Upper lobe of left lung (tissue), 6 donors: Measurements from ENCODE around the gene EMX1. TPM values are rescaled to one million over a fixed set of nuclear protein-coding genes. Genes with fewer than 3 reads are reported as not detected.
"Not testable (repeated sequence)": the region's sequence is repeated elsewhere in the genome, so short reads cannot be mapped to it uniquely, and the experiment has no call there.

Source experiments
- ATAC-seq, 2 donors: fragments of 200-7000 bp; cut with Tn5 transposase; one replicate each; pipeline ENCODE4 v1.9.1; 2022; ENCODE audit warnings: mild to moderate bottlenecking in 2 of 2, moderate library complexity in 2 of 2; ENCODE audit not compliant: low FRiP score in 2 of 2
- DNase-seq, 2 donors: peaks; one replicate each; pipeline ENCODE4 v3.0.0-alpha.2; 2019 to 2020
- H3K27ac ChIP-seq, 4 donors: fragments of 200-600 bp; sonication (generic); one replicate each; pipeline ENCODE4 v1.5.1; 2016 to 2019
- H3K27me3 ChIP-seq, 4 donors: fragments of 200-600 bp; sonication (generic); one replicate each; pipeline ENCODE4 v1.5.1; 2017 to 2019
- H3K36me3 ChIP-seq, 4 donors: fragments of 200-600 bp; sonication (generic); one replicate each; pipeline ENCODE4 v1.5.1; 2016 to 2019
- H3K4me1 ChIP-seq, 4 donors: fragments of 200-600 bp; sonication (generic); one replicate each; pipeline ENCODE4 v1.5.1; 2018 to 2019
- H3K4me3 ChIP-seq, 4 donors: fragments of 200-600 bp; sonication (generic); one replicate each; pipeline ENCODE4 v1.5.1; 2017 to 2019; ENCODE audit warnings: mild to moderate bottlenecking in 2 of 4, moderate library complexity in 1 of 4
- H3K9me3 ChIP-seq, 4 donors: fragments of 200-600 bp; sonication (generic); one replicate each; pipeline ENCODE4 v1.5.1; 2018 to 2019
- EP300 ChIP-seq, 4 donors: sonication (generic); formaldehyde crosslinking; IDR thresholded peaks; one replicate each; pipeline ENCODE4 v1.5.1; 2017; ENCODE audit warnings: antibody characterized with exemption in 4 of 4, control low read depth in 2 of 4
- POLR2A ChIP-seq, 4 donors: fragments of 450-650 bp; IDR thresholded peaks; one replicate each; pipeline ENCODE4 v1.5.1; 2016 to 2017; ENCODE audit warnings: antibody characterized with exemption in 4 of 4, mild to moderate bottlenecking in 2 of 4
- POLR2AphosphoS5 ChIP-seq, 2 donors: sonication (generic); formaldehyde crosslinking; IDR thresholded peaks; one replicate each; pipeline ENCODE4 v1.5.1; 2017; ENCODE audit warnings: antibody characterized with exemption in 2 of 2
- WGBS, 2 donors: methylation state at CpG; one replicate each; pipeline ENCODE4 v1.1.5; 2017 to 2018; 5-methylcytosine and 5-hydroxymethylcytosine counted together
- total RNA-seq, 6 donors: library from RNA; depleted of rRNA in 4 of 6; stranded (reverse); fragments of >200 nt in 4 of 6; gene quantifications; one replicate each; pipeline versions ENCODE4 v1.1.0 to v1.2.1, GENCODE V29; 2016 to 2021
- TF ChIP-seq, protein P1 (sequence below), 6 experiments: fragments of 450-650 bp in 4 of 6; fragments of 200-600 bp in 2 of 6; sonication (generic) in 2 of 6; IDR thresholded peaks; one replicate each; pipeline ENCODE4 v1.5.1; 2016 to 2019; ENCODE audit warnings: antibody characterized with exemption in 6 of 6
- donor health status: DM: no; HTN: no; CAD: no; lungs with moderate emphysema.
- donor health status: DM: no; HTN: yes; CAD: no; lungs with severe emphysema.

The EMX1 gene
- total RNA-seq, 6 donors from 2014 or later, result not detected

DNA sequence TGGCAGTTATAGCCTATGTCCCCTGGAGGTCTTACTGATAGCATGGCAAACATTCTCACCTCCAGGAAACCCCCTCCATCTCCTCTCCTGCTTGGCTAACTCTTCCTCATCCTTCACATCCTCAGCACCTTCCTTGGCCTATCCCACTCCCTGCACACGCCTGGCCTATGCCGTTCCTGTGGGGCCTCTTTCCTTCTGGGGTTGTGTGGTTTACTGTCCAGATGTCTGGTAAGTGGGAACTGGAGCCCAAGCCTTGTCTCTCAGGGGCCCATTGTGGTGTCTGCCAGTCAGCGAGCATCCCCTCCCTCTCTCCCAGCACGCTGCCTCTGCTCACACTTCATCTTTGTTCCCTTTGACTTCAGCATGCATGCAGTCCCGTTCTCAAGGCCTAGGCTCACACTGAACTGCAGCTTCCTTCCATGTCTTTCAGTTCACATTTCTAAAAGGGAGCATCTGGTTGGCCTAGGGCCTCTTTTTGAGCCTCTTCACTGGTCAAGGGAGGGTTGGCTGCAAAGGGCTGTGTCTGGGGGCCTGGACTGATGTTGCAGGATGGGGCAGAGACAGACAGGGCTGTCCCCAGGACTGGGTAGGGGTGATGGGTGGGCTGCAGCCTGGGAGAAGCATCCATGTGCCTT, 17.0 kb upstream of the EMX1 start:
- 82 to 88% methylated on average over 5 of the region's 5 CpGs for WGBS, 2 donors
- no peak for DNase-seq
- H3K36me3 ChIP-seq, result no peaks in the 10 kb centered on the region
- H3K4me3 ChIP-seq, result no peak overlapping the region
- TF ChIP-seq POLR2AphosphoS5 (IDR thresholded peaks at IDR 0.05) (no peak), EP300 (IDR thresholded peaks at IDR 0.05) (no peak), POLR2A (IDR thresholded peaks at IDR 0.05) (no peak)
- TF ChIP-seq, protein P1, sequence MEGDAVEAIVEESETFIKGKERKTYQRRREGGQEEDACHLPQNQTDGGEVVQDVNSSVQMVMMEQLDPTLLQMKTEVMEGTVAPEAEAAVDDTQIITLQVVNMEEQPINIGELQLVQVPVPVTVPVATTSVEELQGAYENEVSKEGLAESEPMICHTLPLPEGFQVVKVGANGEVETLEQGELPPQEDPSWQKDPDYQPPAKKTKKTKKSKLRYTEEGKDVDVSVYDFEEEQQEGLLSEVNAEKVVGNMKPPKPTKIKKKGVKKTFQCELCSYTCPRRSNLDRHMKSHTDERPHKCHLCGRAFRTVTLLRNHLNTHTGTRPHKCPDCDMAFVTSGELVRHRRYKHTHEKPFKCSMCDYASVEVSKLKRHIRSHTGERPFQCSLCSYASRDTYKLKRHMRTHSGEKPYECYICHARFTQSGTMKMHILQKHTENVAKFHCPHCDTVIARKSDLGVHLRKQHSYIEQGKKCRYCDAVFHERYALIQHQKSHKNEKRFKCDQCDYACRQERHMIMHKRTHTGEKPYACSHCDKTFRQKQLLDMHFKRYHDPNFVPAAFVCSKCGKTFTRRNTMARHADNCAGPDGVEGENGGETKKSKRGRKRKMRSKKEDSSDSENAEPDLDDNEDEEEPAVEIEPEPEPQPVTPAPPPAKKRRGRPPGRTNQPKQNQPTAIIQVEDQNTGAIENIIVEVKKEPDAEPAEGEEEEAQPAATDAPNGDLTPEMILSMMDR (IDR thresholded peaks at IDR 0.05), result no peak
- no peak overlapping the region for H3K27ac ChIP-seq
- no peak for ATAC-seq
- no peaks in the 10 kb centered on the region for H3K27me3 ChIP-seq
- peaks cover 4 to 12% (median 10%) of the 10 kb centered on the region in 4 donors for H3K4me1 ChIP-seq
- no peaks in the 10 kb centered on the region for H3K9me3 ChIP-seq

DNA sequence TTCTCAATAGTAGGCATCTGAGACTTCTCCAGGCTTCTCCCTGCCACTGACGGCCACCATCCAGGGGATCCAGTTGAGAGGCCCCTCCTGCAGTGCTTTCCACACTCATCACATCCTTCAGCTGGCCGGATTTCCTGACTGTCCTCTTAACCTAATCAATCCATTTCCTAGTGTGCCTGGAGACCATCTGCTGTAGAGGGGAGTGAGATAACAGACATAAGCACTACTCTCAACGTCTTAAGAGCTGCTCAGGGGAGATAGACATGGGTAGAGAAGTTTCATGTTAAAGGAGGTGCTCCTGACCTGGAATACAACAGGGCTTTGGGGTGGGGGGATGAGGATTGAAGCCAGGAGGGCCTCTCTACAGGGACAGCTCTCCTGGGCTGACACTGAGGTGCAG, 15.9 kb upstream of the EMX1 start:
- DNase-seq, result no peak
- Histone ChIP-seq H3K4me1 (peaks cover 0 to under 1% (median 0%) of the 10 kb centered on the region in 4 donors), H3K4me3 (no peak overlapping the region), H3K9me3 (no peaks in the 10 kb centered on the region), H3K27ac (no peak overlapping the region), H3K27me3 (no peaks in the 10 kb centered on the region), H3K36me3 (no peaks in the 10 kb centered on the region)
- 16 to 51% methylated on average over 3 of the region's 3 CpGs for WGBS, 2 donors
- no peak for ATAC-seq
- TF ChIP-seq, protein P1 (IDR thresholded peaks at IDR 0.05), result no peak

DNA sequence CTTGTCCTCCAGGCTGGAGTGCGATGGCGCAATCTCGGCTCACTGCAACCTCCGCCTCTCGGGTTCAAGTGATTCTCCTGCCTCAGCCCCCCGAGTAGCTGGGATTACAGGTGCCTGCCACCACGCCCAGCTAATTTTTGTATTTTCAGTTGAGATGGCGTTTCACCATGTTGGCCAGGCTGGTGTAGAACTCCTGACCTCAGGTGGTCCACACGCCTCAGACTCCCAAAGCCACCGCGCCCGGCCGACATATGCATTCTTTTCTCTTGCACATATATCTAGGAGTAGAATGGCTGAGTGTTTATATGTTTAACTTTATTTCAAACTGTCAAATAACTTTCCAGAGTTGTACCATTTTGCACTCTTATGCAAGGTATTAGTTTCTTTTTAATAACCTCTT, 9.9 kb upstream of the EMX1 start:
- H3K36me3 ChIP-seq, ATAC-seq, H3K27ac ChIP-seq, H3K4me3 ChIP-seq, H3K9me3 ChIP-seq, H3K4me1 ChIP-seq: not testable (repeated sequence)
- H3K27me3 ChIP-seq, result peaks cover 0 to 15% (median 4%) of the 10 kb centered on the region in 4 donors
- DNase-seq, result peak in 1 of 2 donors; percentile 27
- WGBS, 2 donors, result 69 to 76% methylated on average over 13 of the region's 13 CpGs

DNA sequence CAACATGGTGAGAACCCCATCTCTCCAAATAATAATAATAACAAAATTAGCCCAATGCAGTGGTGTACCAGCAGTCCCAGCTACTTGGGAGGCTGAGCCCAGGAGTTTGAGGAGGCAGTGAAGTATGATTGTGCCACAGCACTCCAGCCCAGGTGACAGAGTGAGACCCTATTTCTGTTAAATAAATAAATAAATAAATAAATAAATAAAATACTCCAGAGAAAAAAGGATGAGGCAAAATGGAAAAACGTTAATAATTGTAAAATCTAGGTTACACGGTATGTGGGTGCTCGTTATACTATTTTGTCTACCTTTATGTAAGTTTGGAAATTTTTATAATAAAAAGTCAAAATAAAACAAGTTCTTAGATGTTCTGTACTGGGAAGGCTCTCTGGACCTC, 8.6 kb upstream of the EMX1 start:
- ATAC-seq (no peak), DNase-seq (no peak)
- TF ChIP-seq POLR2A (IDR thresholded peaks at IDR 0.05) (no peak), POLR2AphosphoS5 (IDR thresholded peaks at IDR 0.05) (no peak), EP300 (IDR thresholded peaks at IDR 0.05) (no peak)
- TF ChIP-seq, protein P1 (IDR thresholded peaks at IDR 0.05), result no peak
- Histone ChIP-seq H3K27me3 (peaks cover 0 to 21% (median 6%) of the 10 kb centered on the region in 4 donors), H3K36me3 (no peaks in the 10 kb centered on the region), H3K4me3 (no peak overlapping the region), H3K4me1 (no peaks in the 10 kb centered on the region), H3K27ac (no peak overlapping the region), H3K9me3 (no peaks in the 10 kb centered on the region)
- WGBS, 2 donors, result 86 to 89% methylated on average over 3 of the region's 3 CpGs

DNA sequence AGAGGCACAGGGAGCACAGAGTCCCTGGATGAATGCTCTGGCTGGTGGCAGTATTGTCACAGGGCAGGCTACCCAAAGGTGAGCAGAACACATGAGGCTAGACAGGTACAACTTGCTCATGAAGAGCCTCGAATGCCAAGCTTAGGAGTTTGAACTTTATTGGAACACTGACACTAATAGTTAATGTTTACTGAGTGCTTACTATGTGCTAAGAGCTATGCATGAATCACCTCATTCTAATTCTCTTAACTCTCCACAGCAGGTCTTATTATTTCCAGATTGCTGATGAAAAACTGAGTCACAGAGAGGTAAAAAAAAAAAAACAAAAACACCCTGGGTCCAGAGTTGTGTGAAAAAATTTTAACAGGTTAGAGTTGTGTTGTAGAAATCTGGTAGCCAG, 6.1 kb upstream of the EMX1 start:
- Histone ChIP-seq H3K27ac (no peak overlapping the region), H3K4me3 (no peak overlapping the region), H3K27me3 (peaks cover 0 to 46% (median 18%) of the 10 kb centered on the region in 4 donors), H3K9me3 (no peaks in the 10 kb centered on the region), H3K4me1 (peaks cover 10 to 18% (median 15%) of the 10 kb centered on the region in 4 donors), H3K36me3 (no peaks in the 10 kb centered on the region)
- ATAC-seq, result no peak
- TF ChIP-seq, protein P1 (IDR thresholded peaks at IDR 0.05), result no peak
- TF ChIP-seq POLR2A (IDR thresholded peaks at IDR 0.05) (no peak), POLR2AphosphoS5 (IDR thresholded peaks at IDR 0.05) (no peak), EP300 (IDR thresholded peaks at IDR 0.05) (no peak)
- WGBS, 2 donors, result 47 to 53% methylated on average over 1 of the region's 1 CpG
- no peak for DNase-seq
